ENCODE results near the gene PIK3R3. TPM values are rescaled to one million over a fixed set of nuclear protein-coding genes. Genes with fewer than 3 reads are reported as not detected.

PIK3R3 gene
- total RNA-seq: 9.8 and 11.3 TPM in 2 replicates

DNA sequence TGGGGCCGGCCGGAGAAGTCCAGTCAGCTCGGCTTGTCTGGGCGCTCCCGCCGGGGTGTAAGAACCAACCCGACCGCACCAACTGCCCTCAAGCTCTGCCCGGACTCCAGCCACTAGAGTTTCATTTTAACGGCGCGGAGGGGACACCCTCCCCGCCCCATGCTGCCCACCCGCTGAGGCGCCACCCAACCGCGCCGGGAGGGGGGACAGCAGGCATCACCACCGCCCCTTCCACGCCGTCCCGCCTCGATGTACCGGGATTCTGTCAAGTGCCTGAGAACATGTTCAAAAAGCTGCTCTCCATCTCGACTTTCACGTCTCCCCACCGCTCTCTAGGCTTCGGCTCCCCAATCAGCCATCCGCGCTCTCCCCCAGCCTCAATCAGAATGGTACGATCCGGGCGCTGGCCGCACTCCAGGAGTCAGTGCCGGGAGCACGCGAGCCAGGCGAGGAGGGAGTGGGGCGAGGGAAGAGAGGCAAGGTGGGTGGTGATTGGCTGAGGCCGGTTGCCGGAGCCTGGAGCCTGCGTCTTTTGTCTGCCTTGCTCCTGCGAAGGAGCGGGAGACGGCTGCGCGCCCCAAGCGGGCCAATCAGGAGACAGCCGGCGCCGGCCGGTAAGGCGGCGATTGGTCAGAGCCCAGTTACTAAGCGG lies at the start of gene PIK3R3:
Gene PIK3R3 (minus strand): TSS at position 101 of the 652 bp plus-strand sequence. CDS start 677 bp downstream, outside the sequence.

GRCh38 chr1:46176211-46176865 lies 43.9 kb upstream of the PIK3R3 start, which contains the start of gene P3R3URF:
P3R3URF (minus strand) TSS chr1:46176488; CDS start chr1:46176471, 17 bp downstream.

GRCh38 chr1:46174448-46175231 lies 42.2 kb upstream of the PIK3R3 start, which contains the start of gene TSPAN1:
TSPAN1 (plus strand) TSS chr1:46175087; CDS start chr1:46181108, 6,021 bp downstream.

Other genes starting within 250 kb of the PIK3R3 start
- 2.0 and 2.5 TPM in 2 replicates for gene TSPAN1, start 42.5 kb upstream of the PIK3R3 start, total RNA-seq
- gene P3R3URF, start 43.9 kb upstream of the PIK3R3 start, total RNA-seq: not detected in 2 replicates
- gene POMGNT1, start 65.8 kb upstream of the PIK3R3 start, total RNA-seq: 57.8 and 61.0 TPM in 2 replicates
- 0.20 and 0.60 TPM in 2 replicates for gene LURAP1, start 70.7 kb upstream of the PIK3R3 start, total RNA-seq
- 10.8 and 14.1 TPM in 2 replicates for gene RAD54L, start 115.1 kb upstream of the PIK3R3 start, total RNA-seq
- 59.6 and 66.9 TPM in 2 replicates for gene LRRC41, start 171.0 kb upstream of the PIK3R3 start, total RNA-seq
- gene UQCRH, start 171.1 kb upstream of the PIK3R3 start, total RNA-seq: 475 and 523 TPM in 2 replicates
- 12.7 and 24.8 TPM in 2 replicates for gene NSUN4, start 208.2 kb upstream of the PIK3R3 start, total RNA-seq